Measurements from ENCODE around the gene ALX4. TPM values are rescaled to one million over a fixed set of nuclear protein-coding genes. Genes with fewer than 3 reads are reported as not detected.

Gene ALX4
- total and polyA plus RNA-seq, 2 of the 8 experiments (the other 6 are each of a cell fraction or from before 2014, with no cell fraction given) = not detected

GRCh38 chr11:44308923-44309477 lies 939 bp downstream of the ALX4 start (continued):
- TF ChIP-seq SIX5 (IDR thresholded peaks at IDR 0.05; ENCODE audit: low read depth, low read length) (no peak), RNF2 (IDR thresholded peaks at IDR 0.05; ENCODE audit: borderline replicate concordance, low read depth, low read length, missing control alignments, poor library complexity, severe bottlenecking) (peak; percentile 11), HDAC2 (IDR thresholded peaks at IDR 0.05; ENCODE audit: borderline replicate concordance in 1 of 2, low read depth in 2 of 2, low read length in 2 of 2) (no peak), RFX5 (IDR thresholded peaks at IDR 0.05; ENCODE audit: borderline replicate concordance, low read depth, low read length) (no peak)
